CD4-positive, alpha-beta T cell treated with Interleukin-6 for 4 hours (primary cell): Measurements from ENCODE around the gene N4BP2L1.
A peak's percentile ranks its signal among the peaks of the same experiment; 100 is the strongest.

ENCODE experiments used
- DNase-seq: peaks from one replicate; pipeline ENCODE4 v3.0.0-alpha.2; 2020; ENCODE audit warnings: mixed read lengths

The N4BP2L1 gene

DNA sequence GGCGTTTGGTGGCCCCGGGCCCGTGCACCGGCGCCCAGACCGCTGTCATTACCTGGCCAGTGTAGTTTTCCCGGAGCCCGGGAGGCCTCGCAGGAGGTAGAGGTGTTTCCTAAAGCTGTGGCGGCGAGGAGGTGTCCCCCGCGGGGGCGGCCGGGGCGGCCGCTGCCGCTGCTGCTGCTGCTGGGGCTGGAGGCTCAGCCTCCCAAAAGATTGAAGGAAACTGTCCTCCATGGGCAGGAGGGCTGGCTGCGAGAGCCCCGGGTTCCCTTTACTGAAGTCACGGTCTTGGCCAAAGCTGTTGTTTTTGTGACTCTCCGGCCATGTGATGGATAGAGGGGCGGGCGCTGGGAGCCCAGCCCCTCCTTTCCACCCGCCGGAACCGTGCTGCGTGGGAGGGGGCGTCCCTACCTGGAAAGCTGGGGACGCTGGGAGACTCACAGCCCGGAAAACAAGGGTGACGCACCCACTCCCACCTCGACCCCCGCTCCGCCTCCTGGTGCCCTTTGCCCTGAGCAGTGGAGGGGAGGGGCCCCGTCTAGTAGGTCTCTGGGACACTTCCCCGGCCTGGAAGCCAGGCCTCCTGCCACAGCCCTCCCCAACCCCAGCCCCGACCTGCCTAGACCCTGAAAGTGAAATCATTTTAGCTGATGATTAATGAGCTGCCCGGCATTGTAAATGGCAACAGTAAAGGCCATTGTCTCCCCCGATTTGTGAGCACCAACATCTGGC lies at the start of gene N4BP2L1:
TSS of gene N4BP2L1 (minus strand) at position 279 of the 729 bp plus-strand sequence. CDS start at position 231, 48 bp downstream.
- DNase-seq, result peak; percentile 89

DNA sequence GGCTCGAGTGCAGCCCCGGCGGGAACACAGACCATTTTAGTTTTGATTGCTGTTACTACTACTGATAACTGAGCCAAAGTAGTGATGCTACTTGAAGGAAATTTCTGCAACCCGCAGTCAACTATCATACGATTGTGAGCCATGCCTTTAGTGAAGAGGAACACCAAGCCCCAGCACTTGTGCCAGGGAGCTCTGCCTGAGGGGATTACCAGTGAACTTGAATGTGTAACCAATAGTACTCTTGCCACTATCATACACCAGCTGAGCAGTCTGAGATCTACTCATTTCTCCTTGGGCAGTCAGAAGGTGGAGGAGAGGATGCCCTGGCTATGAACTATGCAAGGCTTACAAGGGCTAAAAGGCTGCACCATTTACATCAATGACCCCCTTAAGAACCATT lies 49.0 kb upstream of the N4BP2L1 start:
- DNase-seq, result no peak

DNA sequence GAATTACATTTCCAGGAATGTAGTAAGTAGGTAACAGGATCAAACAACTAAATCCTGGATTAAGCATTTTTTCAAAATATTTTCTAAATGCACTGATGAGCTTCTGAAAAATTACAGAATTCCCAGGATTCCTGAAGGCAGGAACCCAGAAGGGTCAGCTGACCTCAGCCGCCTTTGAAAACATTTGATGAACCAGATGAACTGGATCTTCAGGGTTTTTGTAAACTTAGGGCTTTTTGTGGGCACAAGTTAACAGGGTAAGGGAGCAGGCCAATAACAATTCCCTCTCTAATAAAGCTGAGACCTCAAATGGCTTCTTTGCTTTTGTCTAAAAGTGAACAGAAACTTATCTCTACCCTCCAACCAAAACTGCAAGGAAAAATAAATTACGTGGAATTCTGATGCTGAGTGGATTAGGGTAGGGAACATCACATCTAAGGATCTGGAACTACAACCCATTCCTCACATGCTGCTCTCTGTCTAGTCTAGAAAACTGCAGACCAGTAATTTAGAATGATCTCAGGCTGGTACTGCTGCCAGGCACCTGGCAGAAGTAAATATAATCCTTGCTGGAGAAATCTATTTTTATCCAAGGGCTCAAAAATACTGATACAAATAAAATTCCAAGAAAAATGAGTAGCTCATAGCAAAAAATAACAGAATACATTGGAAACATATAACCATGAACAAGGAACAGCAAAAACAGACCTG lies 48.2 kb upstream of the N4BP2L1 start:
- no peak for DNase-seq

DNA sequence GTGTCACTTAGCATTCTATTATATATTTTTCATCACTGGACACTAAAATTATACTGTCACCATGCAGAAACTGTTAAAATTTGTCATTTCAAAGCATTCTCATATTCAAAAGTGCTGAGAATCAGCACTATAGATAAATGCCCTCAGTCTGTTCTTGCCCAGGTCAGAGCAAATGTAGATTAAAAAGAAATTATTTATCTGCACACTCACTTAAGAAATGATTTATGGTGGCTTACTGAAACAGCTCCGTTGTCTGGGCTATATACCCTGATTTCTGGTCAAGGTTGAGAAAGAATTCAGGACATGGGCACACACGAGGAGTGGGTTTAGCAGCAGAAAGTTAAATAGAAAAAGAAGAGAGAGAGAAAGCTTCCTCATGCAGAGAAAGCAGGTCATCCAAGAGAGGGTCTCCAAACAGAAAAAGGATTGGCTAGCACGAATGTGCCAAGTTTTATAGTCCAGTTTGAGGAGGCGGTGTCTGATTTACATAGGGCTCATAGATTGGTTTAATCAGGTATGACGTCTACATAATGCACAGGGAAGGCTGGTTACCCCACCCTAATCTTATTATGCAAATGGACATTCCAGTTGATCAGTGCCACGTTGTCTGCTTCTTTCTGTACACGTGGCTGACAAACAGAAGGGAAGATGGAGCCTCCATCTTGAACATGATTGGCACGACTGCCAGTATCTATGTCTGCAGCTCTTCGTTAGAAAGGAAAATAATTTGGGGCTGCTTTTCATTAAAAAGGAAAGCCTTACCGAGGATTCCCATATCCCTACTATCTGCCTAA lies 47.3 kb upstream of the N4BP2L1 start:
- DNase-seq, result no peak

GRCh38 chr13:32473650-32474049 lies 45.7 kb upstream of the N4BP2L1 start:
- no peak for DNase-seq

- DNase-seq, result no peak
Observed at GRCh38 chr13:32472194-32472621, 44.3 kb upstream of the N4BP2L1 start.

- no peak for DNase-seq
Observed at GRCh38 chr13:32471187-32471922, 43.4 kb upstream of the N4BP2L1 start.

DNA sequence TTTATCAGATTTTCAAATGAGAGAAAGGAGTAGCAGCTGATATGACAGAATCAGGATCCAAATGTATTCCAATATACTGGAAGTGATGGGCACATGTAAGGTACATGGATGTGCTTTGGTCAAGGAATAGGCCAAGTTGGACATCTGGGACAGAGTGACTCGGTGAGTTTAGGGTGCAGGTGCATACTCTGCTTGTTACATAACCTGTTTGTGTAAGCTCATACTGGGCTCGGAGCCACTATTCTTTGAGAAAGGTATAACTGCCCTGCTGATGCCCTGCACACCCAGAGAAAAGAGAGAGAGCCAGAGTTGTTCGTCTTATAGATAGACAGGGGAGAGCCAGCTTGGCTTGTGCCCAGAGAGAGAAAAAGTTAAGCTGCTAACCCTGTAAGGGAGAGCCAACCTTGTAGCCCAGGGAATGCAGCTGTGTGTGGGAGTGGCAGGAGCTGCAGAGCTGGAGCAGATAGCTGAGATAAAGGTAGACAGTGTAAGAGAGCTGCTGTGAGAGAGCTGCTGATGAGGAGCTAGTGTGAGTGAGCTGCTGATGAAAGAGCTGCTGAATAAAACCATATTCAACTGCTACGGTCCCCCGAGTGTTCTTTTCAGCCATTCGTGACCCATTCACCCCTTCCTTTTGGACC lies 40.7 kb upstream of the N4BP2L1 start:
- no peak for DNase-seq

GRCh38 chr13:32456591-32456990 lies 28.7 kb upstream of the N4BP2L1 start:
- no peak for DNase-seq

DNA sequence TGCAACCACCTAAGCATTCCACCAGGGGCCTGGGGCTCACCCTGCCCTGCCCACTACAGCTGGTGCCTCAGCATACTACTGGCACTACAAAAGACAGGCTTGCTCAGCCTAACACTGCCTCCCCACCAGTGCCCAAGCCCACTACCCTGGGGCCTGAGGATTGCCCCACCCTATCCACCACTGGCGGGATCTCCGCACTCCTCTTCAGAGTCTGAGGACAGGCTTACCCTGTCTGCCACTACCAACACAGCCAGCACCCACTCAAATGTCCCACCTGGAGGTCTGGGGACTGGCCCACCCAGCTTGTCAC lies 27.6 kb upstream of the N4BP2L1 start:
- no peak for DNase-seq

- DNase-seq, result no peak
Observed at GRCh38 chr13:32454886-32455593, 27.1 kb upstream of the N4BP2L1 start.

- no peak for DNase-seq
Observed at GRCh38 chr13:32453981-32454380, 26.1 kb upstream of the N4BP2L1 start.

DNA sequence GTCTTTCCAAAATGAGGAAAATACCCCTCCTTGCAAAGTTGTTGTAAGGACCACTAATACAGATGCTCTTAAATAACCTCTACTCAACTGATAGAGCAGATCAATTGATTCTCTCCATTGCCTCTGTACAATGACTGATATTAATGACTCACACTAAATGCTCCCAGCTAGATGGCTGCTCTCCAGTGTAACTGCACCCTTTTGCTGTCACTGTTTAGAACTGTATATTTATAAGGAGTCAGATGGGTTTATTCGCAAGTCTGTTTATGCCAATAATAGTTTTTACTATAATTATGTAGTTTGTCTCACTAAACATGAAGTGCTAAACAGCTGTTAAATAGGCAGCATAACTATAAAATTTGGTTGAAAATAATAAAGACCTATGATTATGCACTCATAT lies 21.0 kb upstream of the N4BP2L1 start:
- no peak for DNase-seq

- no peak for DNase-seq
Observed at GRCh38 chr13:32447894-32448623, 20.1 kb upstream of the N4BP2L1 start.

- DNase-seq, result no peak
Observed at GRCh38 chr13:32446773-32447465, 19.0 kb upstream of the N4BP2L1 start.

DNA sequence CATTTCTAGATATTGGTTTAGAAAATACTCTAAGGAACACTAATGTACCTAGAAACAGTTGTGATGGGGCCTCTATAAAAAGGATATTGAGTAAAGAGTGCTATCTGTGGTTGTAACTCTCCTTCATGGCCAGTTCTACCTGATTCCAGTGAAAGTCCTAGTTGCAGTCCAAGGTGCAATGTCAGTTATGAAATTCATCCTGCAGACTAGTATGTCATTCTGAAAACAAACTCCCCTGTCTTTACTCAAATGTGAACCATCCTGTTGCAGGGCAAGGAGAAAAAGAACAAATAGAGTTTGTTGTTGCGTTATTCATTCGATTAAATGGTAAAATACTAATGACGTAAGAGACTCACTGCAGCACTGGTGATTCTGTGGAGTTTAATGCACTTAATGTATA lies 18.3 kb upstream of the N4BP2L1 start:
- DNase-seq, result no peak

- DNase-seq, result no peak
Observed at GRCh38 chr13:32445461-32445860, 17.5 kb upstream of the N4BP2L1 start.

DNA sequence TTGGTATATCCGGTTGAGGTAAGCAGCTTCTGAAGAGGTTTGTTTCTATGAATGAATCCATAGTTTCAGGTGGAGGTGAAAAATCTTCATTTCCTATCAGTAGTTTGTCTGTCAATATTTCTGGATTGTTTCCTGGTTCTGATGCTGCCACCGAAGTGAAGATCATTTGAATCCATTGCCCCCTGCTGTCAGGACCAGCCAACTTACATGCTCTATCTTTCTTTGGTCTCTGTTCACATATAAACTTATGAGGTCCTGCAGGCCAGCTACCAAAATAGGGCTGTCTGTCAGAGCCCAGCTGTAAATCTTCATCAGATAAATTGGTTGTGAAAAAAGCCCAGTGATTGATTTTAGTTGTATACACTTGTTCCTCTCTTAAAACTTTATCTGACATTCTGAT lies 15.2 kb upstream of the N4BP2L1 start:
- DNase-seq, result peak; percentile 61

- no peak for DNase-seq
Observed at GRCh38 chr13:32438871-32439270, 10.9 kb upstream of the N4BP2L1 start.

- no peak for DNase-seq
Observed at GRCh38 chr13:32432856-32433255, 4.9 kb upstream of the N4BP2L1 start.

- no peak for DNase-seq
Observed at GRCh38 chr13:32431361-32431760, 3.4 kb upstream of the N4BP2L1 start.
